Measurements from ENCODE around the gene RAB40B.
A peak's percentile ranks its signal among the peaks of the same experiment; 100 is the strongest.

The RAB40B gene

DNA sequence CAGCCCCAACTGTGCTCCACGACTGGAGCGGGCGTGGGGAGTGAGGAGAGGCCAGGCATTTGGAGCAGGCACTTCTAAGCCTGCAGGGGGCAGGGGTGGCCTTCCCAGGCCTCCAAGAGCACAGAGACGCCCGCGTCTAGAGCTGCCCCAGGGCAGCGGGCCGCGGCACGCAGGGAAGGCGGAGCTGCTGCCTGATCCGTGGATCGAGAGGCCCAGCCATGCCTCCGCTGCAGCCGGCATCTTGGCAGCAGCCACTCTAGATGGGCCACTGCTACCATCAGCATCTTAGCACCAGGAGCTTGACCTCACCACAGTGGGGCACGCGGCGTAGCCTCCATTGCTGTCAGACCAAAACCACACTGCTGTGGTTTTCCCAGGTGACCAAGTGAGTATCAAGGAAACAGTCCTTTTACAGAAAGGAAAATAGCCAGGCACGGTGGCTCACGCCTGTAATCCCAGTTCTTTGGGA lies 29.8 kb downstream of the RAB40B start:
- peak; percentile 49 for TF ChIP-seq RAD21 (IDR thresholded peaks at IDR 0.05; ENCODE audit: low read depth)
- TF ChIP-seq YY1 (IDR thresholded peaks at IDR 0.05; ENCODE audit: low read depth): no peak
- TF ChIP-seq REST (IDR thresholded peaks at IDR 0.05; ENCODE audit: low read depth): no peak
- TF ChIP-seq MAX (IDR thresholded peaks at IDR 0.05): no peak

DNA sequence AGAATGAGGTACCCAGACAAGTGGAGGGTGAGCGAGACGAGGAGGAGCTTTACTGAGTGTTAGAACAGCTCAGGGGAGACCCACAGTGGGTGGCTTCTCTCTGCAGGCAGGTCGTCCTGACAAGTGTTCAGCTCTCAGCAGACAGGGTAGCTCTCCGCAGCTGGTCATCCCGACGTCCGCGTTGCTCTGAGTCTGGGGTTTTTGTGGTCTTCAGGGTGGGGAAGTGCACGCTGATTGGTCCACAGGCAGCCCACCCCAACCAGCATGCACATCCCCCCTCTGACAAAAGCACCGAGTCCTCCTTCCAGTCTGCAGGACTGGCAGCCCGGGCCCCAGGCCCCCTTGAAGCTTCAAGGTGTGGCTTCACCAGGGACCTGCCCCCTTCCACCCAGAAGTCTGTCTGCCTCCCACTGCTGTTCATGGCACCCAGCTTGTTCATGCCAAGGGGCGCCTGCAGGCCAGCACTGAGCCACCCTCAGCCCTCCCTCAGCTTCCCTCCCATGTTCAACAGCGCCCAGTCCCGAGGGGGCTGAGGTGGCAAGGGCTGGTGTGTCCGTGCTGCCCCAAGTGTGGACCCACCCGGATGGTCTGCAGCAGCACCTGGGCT lies 30.4 kb downstream of the RAB40B start:
- TF ChIP-seq ZBTB7A (IDR thresholded peaks at IDR 0.05; ENCODE audit: low read depth): no peak
- no peak for TF ChIP-seq TAF1 (IDR thresholded peaks at IDR 0.05; ENCODE audit: low read depth)
- TF ChIP-seq CEBPB (IDR thresholded peaks at IDR 0.05): no peak
- no peak for TF ChIP-seq EGR1 (IDR thresholded peaks at IDR 0.05)
- TF ChIP-seq TCF12 (IDR thresholded peaks at IDR 0.05; ENCODE audit: low read depth): no peak
- no peak for TF ChIP-seq NFIC (IDR thresholded peaks at IDR 0.05)
- no peak for TF ChIP-seq RAD21 (IDR thresholded peaks at IDR 0.05; ENCODE audit: low read depth)
- TF ChIP-seq, protein P1, sequence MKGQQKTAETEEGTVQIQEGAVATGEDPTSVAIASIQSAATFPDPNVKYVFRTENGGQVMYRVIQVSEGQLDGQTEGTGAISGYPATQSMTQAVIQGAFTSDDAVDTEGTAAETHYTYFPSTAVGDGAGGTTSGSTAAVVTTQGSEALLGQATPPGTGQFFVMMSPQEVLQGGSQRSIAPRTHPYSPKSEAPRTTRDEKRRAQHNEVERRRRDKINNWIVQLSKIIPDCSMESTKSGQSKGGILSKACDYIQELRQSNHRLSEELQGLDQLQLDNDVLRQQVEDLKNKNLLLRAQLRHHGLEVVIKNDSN (IDR thresholded peaks at IDR 0.05): no peak

DNA sequence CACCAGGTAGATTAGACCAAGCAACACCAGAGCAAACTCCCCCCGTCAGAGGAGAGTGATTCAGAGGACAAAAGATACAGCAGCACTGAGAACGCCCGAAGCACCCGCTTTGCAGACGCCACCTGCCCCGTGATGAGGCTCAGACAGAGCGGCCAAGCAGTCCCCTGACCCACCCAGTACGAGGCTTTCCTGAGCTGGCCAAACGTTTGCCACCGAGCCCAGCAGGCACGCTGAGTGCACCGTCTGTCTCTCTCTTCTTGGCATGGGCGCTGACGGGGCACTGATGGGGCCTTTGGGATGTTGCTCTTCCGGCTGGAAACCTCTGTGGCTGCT lies 30.9 kb downstream of the RAB40B start:
- no peak for TF ChIP-seq REST (IDR thresholded peaks at IDR 0.05; ENCODE audit: low read depth)
- TF ChIP-seq, protein P1 (IDR thresholded peaks at IDR 0.05): no peak
- TF ChIP-seq EP300 (IDR thresholded peaks at IDR 0.05; ENCODE audit: borderline replicate concordance): no peak

DNA sequence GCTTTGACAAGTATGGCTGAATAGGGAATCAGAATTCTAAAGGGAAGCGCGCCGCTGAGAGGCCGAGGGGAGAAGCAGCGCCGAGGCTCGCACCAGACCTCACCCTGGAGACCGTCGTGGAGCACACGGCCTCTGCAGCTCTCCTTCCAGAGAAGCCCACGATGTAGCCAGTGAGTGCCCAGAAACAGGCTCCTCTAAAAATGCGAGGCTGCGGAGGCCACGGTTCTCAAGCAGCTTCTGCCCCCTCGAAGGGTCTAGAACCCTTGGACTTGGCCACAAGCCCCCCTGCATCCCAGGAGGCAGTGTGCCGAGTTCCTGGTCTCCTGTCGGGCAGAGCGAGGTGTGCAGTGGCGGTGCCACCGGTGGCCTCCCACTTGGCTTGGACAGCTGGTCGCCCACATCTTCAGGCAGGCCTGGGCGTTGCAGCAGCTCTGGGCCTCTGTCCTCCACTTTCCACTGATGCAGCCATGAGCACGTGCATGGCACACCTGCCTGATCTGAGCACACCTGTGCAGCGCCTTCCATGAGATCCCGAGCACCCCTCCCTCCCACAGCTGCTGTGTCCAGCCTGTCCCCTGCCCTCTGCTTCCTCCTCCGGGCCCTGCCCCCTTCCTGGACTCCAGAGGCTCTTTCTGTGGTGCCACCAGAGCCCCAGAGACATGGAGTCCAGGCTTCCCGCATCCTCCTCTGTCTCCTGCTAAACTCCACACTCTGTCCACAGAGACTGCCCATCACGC lies 31.4 kb downstream of the RAB40B start:
- TF ChIP-seq REST (IDR thresholded peaks at IDR 0.05; ENCODE audit: low read depth) (no peak), TCF12 (IDR thresholded peaks at IDR 0.05; ENCODE audit: low read depth) (no peak), CREB1 (IDR thresholded peaks at IDR 0.05; ENCODE audit: low read depth) (no peak), MAX (IDR thresholded peaks at IDR 0.05) (no peak), TEAD4 (IDR thresholded peaks at IDR 0.05) (no peak), RAD21 (IDR thresholded peaks at IDR 0.05; ENCODE audit: low read depth) (no peak), EP300 (IDR thresholded peaks at IDR 0.05; ENCODE audit: borderline replicate concordance) (no peak), EGR1 (IDR thresholded peaks at IDR 0.05) (no peak), CEBPB (IDR thresholded peaks at IDR 0.05) (no peak), FOXM1 (IDR thresholded peaks at IDR 0.05; ENCODE audit: borderline replicate concordance, low read depth) (no peak), YY1 (IDR thresholded peaks at IDR 0.05; ENCODE audit: low read depth) (no peak), NFIC (IDR thresholded peaks at IDR 0.05) (no peak), TAF1 (IDR thresholded peaks at IDR 0.05; ENCODE audit: low read depth) (no peak), ZBTB7A (IDR thresholded peaks at IDR 0.05; ENCODE audit: low read depth) (no peak)
- TF ChIP-seq, protein P1 (IDR thresholded peaks at IDR 0.05): no peak

All from Ishikawa (cell line).